SU-DHL-6 (cell line): ENCODE results near the gene APOBEC4.

Experiments
- H2AFZ ChIP-seq: fragments of 200-600 bp; sonication (generic); 2 replicates; pipeline ENCODE4 v1.6.1; 2014; ENCODE audit warnings: low read depth, mild to moderate bottlenecking, moderate library complexity, mixed read lengths, antibody characterized with exemption, low read length; ENCODE audit not compliant: severe bottlenecking
- H3F3A ChIP-seq: fragments of 200-600 bp; shearing (Covaris generic); 2 replicates; pipeline ENCODE4 v1.6.0; 2016; ENCODE audit warnings: antibody characterized with exemption, mild to moderate bottlenecking; ENCODE audit not compliant: insufficient read depth
- H3K27ac ChIP-seq: fragments of 200-600 bp; sonication (generic); 2 replicates; pipeline ENCODE4 v1.5.1; 2016; ENCODE audit warnings: low read depth, mild to moderate bottlenecking, low read length, moderate library complexity, mixed read lengths
- H3K27me3 ChIP-seq: fragments of 200-600 bp; sonication (generic), shearing (Covaris generic); 2 replicates; pipeline ENCODE4 v1.6.0; 2014; ENCODE audit warnings: mild to moderate bottlenecking, low read length
- H3K36me3 ChIP-seq: fragments of 200-600 bp; sonication (generic); 2 replicates; pipeline ENCODE4 v1.6.1; 2014; ENCODE audit warnings: mild to moderate bottlenecking, low read length, mixed read lengths
- H3K4me2 ChIP-seq: fragments of 300-600, 200-600 bp; shearing (Covaris generic), sonication (generic); 2 replicates; pipeline ENCODE4 v1.6.0; 2014; ENCODE audit warnings: low read length, low read depth, mild to moderate bottlenecking; ENCODE audit not compliant: poor library complexity, severe bottlenecking
- H3K4me3 ChIP-seq: fragments of 200-600 bp; sonication (generic); 2 replicates; pipeline ENCODE4 v1.5.1; 2014; ENCODE audit warnings: antibody characterized with exemption, low read length, mild to moderate bottlenecking, mixed read lengths; ENCODE audit not compliant: insufficient read depth, poor library complexity, severe bottlenecking
- H3K79me2 ChIP-seq: fragments of 200-600 bp; sonication (generic); 2 replicates; pipeline ENCODE4 v1.6.1; 2014; ENCODE audit warnings: mild to moderate bottlenecking, low read length, moderate library complexity; ENCODE audit not compliant: insufficient read depth
- H3K9ac ChIP-seq: fragments of 200-600 bp; sonication (generic); 2 replicates; pipeline ENCODE4 v1.7.0; 2014; ENCODE audit warnings: mild to moderate bottlenecking, low read length
- H3K9me2 ChIP-seq: fragments of 200-600 bp; sonication (generic); replicated peaks from 2 replicates; pipeline ENCODE4 v1.6.1; 2014; ENCODE audit warnings: low read length; ENCODE audit not compliant: insufficient read depth
- H3K9me3 ChIP-seq: fragments of 200-600 bp; sonication (generic); 2 replicates; pipeline ENCODE4 v1.6.1; 2014; ENCODE audit warnings: low read length, mixed read lengths; ENCODE audit not compliant: insufficient read depth
- H4K20me1 ChIP-seq: fragments of 200-600 bp; sonication (generic); 2 replicates; pipeline ENCODE4 v1.6.1; 2014; ENCODE audit warnings: low read depth, mild to moderate bottlenecking, antibody characterized with exemption, low read length, moderate library complexity, mixed read lengths
- EZH2phosphoT487 ChIP-seq: fragments of 200-600 bp; sonication (generic), shearing (Covaris generic); conservative IDR thresholded peaks from 2 replicates; pipeline ENCODE4 v1.6.1; 2018; ENCODE audit warnings: mild to moderate bottlenecking, antibody characterized with exemption, low read length, moderate library complexity, mixed read lengths
- TF ChIP-seq, protein P1 (sequence below): fragments of 200-600 bp; sonication (generic); IDR thresholded peaks from one replicate; pipeline ENCODE4 v1.5.1; 2017; ENCODE audit warnings: antibody characterized with exemption, mild to moderate bottlenecking, low read length, moderate library complexity; ENCODE audit not compliant: insufficient read depth, poor library complexity, severe bottlenecking

The APOBEC4 gene

DNA sequence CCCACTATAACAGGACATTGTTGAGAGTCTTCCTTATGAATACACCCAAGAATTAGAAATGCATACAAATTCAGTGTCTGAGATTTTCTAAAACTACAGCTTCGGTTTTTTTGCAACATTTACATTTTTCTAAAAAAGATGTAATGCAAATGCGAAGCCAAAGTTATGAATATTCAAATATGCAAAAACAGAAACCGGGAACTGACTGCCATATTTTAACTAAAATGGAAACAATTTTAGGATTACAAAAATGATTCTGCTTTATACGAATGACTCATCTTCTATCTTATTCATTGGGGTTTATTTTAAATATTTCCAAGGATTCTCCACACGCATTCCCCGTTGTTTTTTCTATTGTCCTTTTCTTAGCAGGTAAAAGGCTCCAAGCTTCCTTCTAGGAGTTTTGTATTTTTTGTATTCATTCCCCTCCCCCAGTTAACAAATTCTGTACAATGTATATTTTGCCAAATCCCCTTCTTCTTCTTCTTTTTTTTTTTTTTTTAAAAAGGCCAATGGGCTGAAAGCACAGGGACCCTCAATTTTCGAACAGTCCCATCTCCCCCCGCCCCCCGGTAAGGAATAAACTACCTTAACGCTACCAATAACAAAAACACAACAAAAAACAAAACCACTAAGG lies 18.6 kb downstream of the APOBEC4 start:
- peak overlapping the region; percentile 80 for H3K4me2 ChIP-seq
- H3K4me3 ChIP-seq: peak overlapping the region; percentile 99
- H3K79me2 ChIP-seq: peaks cover 40% of the 10 kb centered on the region
- H3K27ac ChIP-seq: peak overlapping the region; percentile 79
- no peaks in the 10 kb centered on the region for H3K9me2 ChIP-seq
- TF ChIP-seq, protein P1, sequence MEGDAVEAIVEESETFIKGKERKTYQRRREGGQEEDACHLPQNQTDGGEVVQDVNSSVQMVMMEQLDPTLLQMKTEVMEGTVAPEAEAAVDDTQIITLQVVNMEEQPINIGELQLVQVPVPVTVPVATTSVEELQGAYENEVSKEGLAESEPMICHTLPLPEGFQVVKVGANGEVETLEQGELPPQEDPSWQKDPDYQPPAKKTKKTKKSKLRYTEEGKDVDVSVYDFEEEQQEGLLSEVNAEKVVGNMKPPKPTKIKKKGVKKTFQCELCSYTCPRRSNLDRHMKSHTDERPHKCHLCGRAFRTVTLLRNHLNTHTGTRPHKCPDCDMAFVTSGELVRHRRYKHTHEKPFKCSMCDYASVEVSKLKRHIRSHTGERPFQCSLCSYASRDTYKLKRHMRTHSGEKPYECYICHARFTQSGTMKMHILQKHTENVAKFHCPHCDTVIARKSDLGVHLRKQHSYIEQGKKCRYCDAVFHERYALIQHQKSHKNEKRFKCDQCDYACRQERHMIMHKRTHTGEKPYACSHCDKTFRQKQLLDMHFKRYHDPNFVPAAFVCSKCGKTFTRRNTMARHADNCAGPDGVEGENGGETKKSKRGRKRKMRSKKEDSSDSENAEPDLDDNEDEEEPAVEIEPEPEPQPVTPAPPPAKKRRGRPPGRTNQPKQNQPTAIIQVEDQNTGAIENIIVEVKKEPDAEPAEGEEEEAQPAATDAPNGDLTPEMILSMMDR: no peak
- no peak for TF ChIP-seq EZH2phosphoT487
- peaks cover 28% of the 10 kb centered on the region for H4K20me1 ChIP-seq
- peaks cover 26% of the 10 kb centered on the region for H3K36me3 ChIP-seq
- H3K9me3 ChIP-seq: no peaks in the 10 kb centered on the region
- peaks cover 22% of the 10 kb centered on the region for H3F3A ChIP-seq
- no peak overlapping the region for H2AFZ ChIP-seq
- peak overlapping the region; percentile 91 for H3K9ac ChIP-seq
- H3K27me3 ChIP-seq: no peaks in the 10 kb centered on the region

- TF ChIP-seq, protein P1: peak; percentile 45
- TF ChIP-seq EZH2phosphoT487: no peak
- H3K9ac ChIP-seq: peak overlapping the region; percentile 91
- H3F3A ChIP-seq: peaks cover 25% of the 10 kb centered on the region
- H3K4me2 ChIP-seq: peak overlapping the region; percentile 80
- peaks cover 34% of the 10 kb centered on the region for H3K36me3 ChIP-seq
- H3K27me3 ChIP-seq: no peaks in the 10 kb centered on the region
- peaks cover 44% of the 10 kb centered on the region for H3K79me2 ChIP-seq
- H2AFZ ChIP-seq: no peak overlapping the region
- no peaks in the 10 kb centered on the region for H3K9me3 ChIP-seq
- no peaks in the 10 kb centered on the region for H3K9me2 ChIP-seq
- peak overlapping the region; percentile 79 for H3K27ac ChIP-seq
- H3K4me3 ChIP-seq: peak overlapping the region; percentile 99
- H4K20me1 ChIP-seq: peaks cover 30% of the 10 kb centered on the region
These were observed 19.3 kb downstream of the APOBEC4 start for GRCh38 chr1:183633676-183634343.

DNA sequence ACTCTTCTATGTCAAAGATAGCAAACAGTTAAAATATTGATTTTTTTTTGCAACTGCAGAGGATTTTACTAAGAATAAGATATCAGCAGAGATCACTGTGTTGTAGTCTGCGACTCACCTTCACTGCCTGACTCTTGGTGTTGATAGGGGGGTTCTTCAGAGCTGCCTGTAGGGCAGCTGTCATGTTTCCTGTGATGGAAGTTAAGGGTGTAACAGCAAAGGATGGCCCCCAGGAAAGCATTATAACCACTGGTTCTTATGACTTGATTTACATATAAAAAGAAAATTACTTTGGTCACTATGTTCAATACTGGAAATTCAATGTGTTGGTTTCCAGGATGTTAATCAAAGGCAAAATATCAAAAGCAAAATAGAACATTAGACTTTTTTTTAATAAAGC lies 20.2 kb downstream of the APOBEC4 start:
- Histone ChIP-seq H3K27me3 (no peaks in the 10 kb centered on the region), H3K79me2 (peaks cover 44% of the 10 kb centered on the region), H4K20me1 (peaks cover 30% of the 10 kb centered on the region), H3K9me3 (no peaks in the 10 kb centered on the region), H3F3A (peaks cover 25% of the 10 kb centered on the region), H3K9ac (peak overlapping the region; percentile 91), H3K4me3 (peak overlapping the region; percentile 99), H3K4me2 (peak overlapping the region; percentile 80), H3K9me2 (no peaks in the 10 kb centered on the region), H2AFZ (no peak overlapping the region), H3K36me3 (peaks cover 40% of the 10 kb centered on the region), H3K27ac (peak overlapping the region; percentile 79; the same call in 1 of the 2 replicates)
- TF ChIP-seq EZH2phosphoT487: no peak
- TF ChIP-seq, protein P1: no peak
